HEK293 (cell line): ENCODE data around the gene RGS6.

Experiments
- CTCF ChIA-PET: fragments of 350-600 bp; formaldehyde crosslinking; extraction: SDS; loops from one replicate; lab custom pipeline; 2021; ENCODE audit warnings: antibody characterized with exemption; lab: Yijun Ruan, JAX
- POLR2A ChIA-PET: fragments of 300-600 bp; formaldehyde crosslinking; extraction: SDS; loops from one replicate; lab custom pipeline; 2020; ENCODE audit warnings: antibody characterized with exemption, inconsistent platforms; lab: Yijun Ruan, JAX
- H3K27ac ChIP-seq: fragments of 200-500 bp; sonication (Bioruptor generic); 2 replicates; pipeline ENCODE4 v1.5.1; 2014; ENCODE audit warnings: low read depth, low read length, control low read depth, inconsistent platforms; ENCODE audit errors: extremely low read depth
- H3K36me3 ChIP-seq, 2 experiments: fragments of 200-500 bp in 1 of 2; sonication (Bioruptor generic) in 1 of 2; 1 replicate in 1 of 2; 2 replicates in 1 of 2; pipeline ENCODE4 v1.5.1; 2014 to 2017; ENCODE audit warnings: inconsistent platforms in 2 of 2, low read length in 2 of 2; ENCODE audit not compliant: control insufficient read depth in 2 of 2, insufficient read depth in 1 of 2
- H3K4me1 ChIP-seq: fragments of 200-500 bp; sonication (Bioruptor generic); 2 replicates; pipeline ENCODE4 v1.5.1; 2014; ENCODE audit warnings: mild to moderate bottlenecking, low read length, inconsistent platforms; ENCODE audit not compliant: control insufficient read depth, insufficient read depth
- H3K4me3 ChIP-seq: 2 replicates; pipeline ENCODE4 v1.5.1; 2011; ENCODE audit warnings: low read depth, mild to moderate bottlenecking, control low read depth, low read length, moderate library complexity
- H3K9me3 ChIP-seq: fragments of 200-500 bp; sonication (Bioruptor generic); 2 replicates; pipeline ENCODE4 v1.5.1; 2014; ENCODE audit warnings: low read depth, low read length, inconsistent platforms; ENCODE audit not compliant: control insufficient read depth, insufficient read depth
- BCL11A ChIP-seq: fragments of 450-650 bp; formaldehyde crosslinking; IDR thresholded peaks from 2 replicates; pipeline ENCODE4 v1.5.1; 2016; ENCODE audit warnings: low read depth, missing biosample characterization, missing genetic modification characterization
- GFI1B ChIP-seq: fragments of 450-650 bp; formaldehyde crosslinking; IDR thresholded peaks from 2 replicates; pipeline ENCODE4 v1.5.1; 2016; ENCODE audit warnings: missing biosample characterization, missing genetic modification characterization
- HOXA7 ChIP-seq: sonication (generic); formaldehyde crosslinking; IDR thresholded peaks from 2 replicates; pipeline ENCODE4 v1.8.1; 2022; ENCODE audit warnings: missing genetic modification reagents, borderline replicate concordance
- KLF1 ChIP-seq: fragments of 450-650 bp; formaldehyde crosslinking; IDR thresholded peaks from 2 replicates; pipeline ENCODE4 v1.5.1; 2016; ENCODE audit warnings: missing biosample characterization, missing genetic modification characterization
- KLF7 ChIP-seq: fragments of 450-650 bp; formaldehyde crosslinking; IDR thresholded peaks from 2 replicates; pipeline ENCODE4 v1.5.1; 2016; ENCODE audit warnings: missing biosample characterization, missing genetic modification characterization, borderline replicate concordance
- MYNN ChIP-seq: fragments of 450-650 bp; formaldehyde crosslinking; IDR thresholded peaks from 2 replicates; pipeline ENCODE4 v1.5.1; 2016; ENCODE audit warnings: missing biosample characterization, missing genetic modification characterization, borderline replicate concordance
- OVOL3 ChIP-seq: fragments of 450-650 bp; formaldehyde crosslinking; IDR thresholded peaks from 2 replicates; pipeline ENCODE4 v1.5.1; 2016; ENCODE audit warnings: missing biosample characterization, missing genetic modification characterization
- TRIM28 ChIP-seq: IDR thresholded peaks from 2 replicates; pipeline ENCODE4 v1.6.1; 2011; ENCODE audit warnings: low read length, control low read depth, borderline replicate concordance
- WT1 ChIP-seq: fragments of 450-650 bp; formaldehyde crosslinking; IDR thresholded peaks from 2 replicates; pipeline ENCODE4 v1.5.1; 2016; ENCODE audit warnings: missing biosample characterization, missing genetic modification characterization
- YY1 ChIP-seq: fragments of 450-650 bp; formaldehyde crosslinking; IDR thresholded peaks from 2 replicates; pipeline ENCODE4 v1.5.1; 2018; ENCODE audit warnings: missing biosample characterization, missing genetic modification characterization
- ZBTB17 ChIP-seq: fragments of 450-650 bp; formaldehyde crosslinking; IDR thresholded peaks from 2 replicates; pipeline ENCODE4 v1.5.1; 2016; ENCODE audit warnings: missing biosample characterization, missing genetic modification characterization
- ZFP69B ChIP-seq: fragments of 450-650 bp; formaldehyde crosslinking; IDR thresholded peaks from 2 replicates; pipeline ENCODE4 v1.5.1; 2016; ENCODE audit warnings: missing biosample characterization, missing genetic modification characterization
- ZIC2 ChIP-seq: fragments of 450-650 bp; formaldehyde crosslinking; IDR thresholded peaks from 2 replicates; pipeline ENCODE4 v1.5.1; 2016; ENCODE audit warnings: missing biosample characterization, missing genetic modification characterization
- ZNF112 ChIP-seq: fragments of 450-650 bp; formaldehyde crosslinking; IDR thresholded peaks from 2 replicates; pipeline ENCODE4 v1.5.0; 2017; ENCODE audit warnings: missing biosample characterization, missing genetic modification characterization
- ZNF140 ChIP-seq: fragments of 450-650 bp; formaldehyde crosslinking; IDR thresholded peaks from 2 replicates; pipeline ENCODE4 v1.5.1; 2016; ENCODE audit warnings: missing biosample characterization, missing genetic modification characterization
- ZNF19 ChIP-seq: fragments of 450-650 bp; formaldehyde crosslinking; IDR thresholded peaks from 2 replicates; pipeline ENCODE4; 2016; ENCODE audit warnings: missing biosample characterization, missing genetic modification characterization, low read depth
- ZNF2 ChIP-seq: fragments of 450-650 bp; formaldehyde crosslinking; IDR thresholded peaks from 2 replicates; pipeline ENCODE4 v1.5.1; 2016; ENCODE audit warnings: missing biosample characterization, missing genetic modification characterization
- ZNF214 ChIP-seq: fragments of 450-650 bp; formaldehyde crosslinking; IDR thresholded peaks from 2 replicates; pipeline ENCODE4 v1.5.1; 2017; ENCODE audit warnings: missing biosample characterization, mild to moderate bottlenecking, missing genetic modification characterization, borderline replicate concordance
- ZNF221 ChIP-seq: fragments of 450-650 bp; formaldehyde crosslinking; IDR thresholded peaks from 2 replicates; pipeline ENCODE4 v1.5.1; 2017; ENCODE audit warnings: missing biosample characterization, missing genetic modification characterization, borderline replicate concordance
- ZNF274 ChIP-seq, 2 experiments: fragments of 200-500 bp in 1 of 2; fragments of 450-650 bp in 1 of 2; sonication (Bioruptor generic) in 1 of 2; formaldehyde crosslinking in 1 of 2; IDR thresholded peaks; 2 replicates each; pipeline versions ENCODE4 v1.5.1 to v1.6.1; 2014 to 2016; ENCODE audit warnings: borderline replicate concordance in 1 of 2, inconsistent platforms in 1 of 2, low read length in 1 of 2, missing biosample characterization in 1 of 2, missing genetic modification characterization in 1 of 2
- ZNF514 ChIP-seq: fragments of 450-650 bp; formaldehyde crosslinking; IDR thresholded peaks from 2 replicates; pipeline ENCODE4 v1.5.1; 2016; ENCODE audit warnings: missing biosample characterization, missing genetic modification characterization
- ZNF530 ChIP-seq: fragments of 450-650 bp; formaldehyde crosslinking; IDR thresholded peaks from 2 replicates; pipeline ENCODE4 v1.5.1; 2016; ENCODE audit warnings: low read depth, missing biosample characterization, missing genetic modification characterization
- ZNF560 ChIP-seq: fragments of 450-650 bp; formaldehyde crosslinking; IDR thresholded peaks from 2 replicates; pipeline ENCODE4 v1.5.1; 2017; ENCODE audit warnings: missing biosample characterization, missing genetic modification characterization, borderline replicate concordance
- ZNF610 ChIP-seq: fragments of 450-650 bp; formaldehyde crosslinking; IDR thresholded peaks from 2 replicates; pipeline ENCODE4 v1.5.1; 2016; ENCODE audit warnings: missing biosample characterization, missing genetic modification characterization, borderline replicate concordance
- ZNF701 ChIP-seq: fragments of 450-650 bp; formaldehyde crosslinking; IDR thresholded peaks from 2 replicates; pipeline ENCODE4 v1.5.1; 2016; ENCODE audit warnings: missing biosample characterization, missing genetic modification characterization
- ZNF704 ChIP-seq: fragments of 450-650 bp; formaldehyde crosslinking; IDR thresholded peaks from 2 replicates; pipeline ENCODE4 v1.5.1; 2016; ENCODE audit warnings: missing biosample characterization, missing genetic modification characterization
- ZNF791 ChIP-seq: fragments of 450-650 bp; formaldehyde crosslinking; IDR thresholded peaks from 2 replicates; pipeline ENCODE4 v1.5.1; 2016; ENCODE audit warnings: missing biosample characterization, missing genetic modification characterization

The RGS6 gene

GRCh38 chr14:72146241-72146640 lies 214.0 kb downstream of the RGS6 start:
- no peak overlapping the region for H3K4me3 ChIP-seq
- H3K36me3 ChIP-seq = no peaks in the 10 kb centered on the region
- ChIA-PET POLR2A (no interaction called here), CTCF (no interaction called here)
- no peak overlapping the region for H3K27ac ChIP-seq
- H3K9me3 ChIP-seq = no peaks in the 10 kb centered on the region
- TF ChIP-seq OVOL3 (no peak), ZNF701 (tag by site-specific recombination) (no peak), ZNF610 (tag by site-specific recombination) (no peak), ZNF704 (tag by site-specific recombination) (no peak), ZNF112 (tag by site-specific recombination) (no peak), YY1 (tag by site-specific recombination) (no peak), ZNF274 (IDR thresholded peaks at IDR 0.05; ENCODE audit: low read length) (no peak), ZNF274 (tag by site-specific recombination; IDR thresholded peaks at IDR 0.05; ENCODE audit: borderline replicate concordance) (no peak), ZNF791 (no peak), GFI1B (tag by site-specific recombination) (no peak), ZNF19 (no peak), ZNF530 (tag by site-specific recombination) (no peak), HOXA7 (CRISPR knock-in tag) (no peak), ZNF140 (no peak), TRIM28 (no peak), ZBTB17 (no peak), ZNF514 (no peak), ZNF221 (tag by site-specific recombination) (no peak), KLF1 (tag by site-specific recombination) (no peak), MYNN (tag by site-specific recombination) (no peak), WT1 (tag by site-specific recombination) (no peak)
- H3K4me1 ChIP-seq = no peaks in the 10 kb centered on the region

GRCh38 chr14:72154645-72155378 lies 222.6 kb downstream of the RGS6 start:
- ChIA-PET CTCF (interaction anchor here (1.0 kb wide), 1 partner anchor 51 kb away, joined by 5 read pairs; no protein-coding TSS in a partner anchor), POLR2A (no interaction called here)
- no peak for TF ChIP-seq ZFP69B
- TF ChIP-seq ZIC2 (tag by site-specific recombination) = peak; percentile 58
- Histone ChIP-seq H3K27ac (no peak overlapping the region), H3K4me1 (no peaks in the 10 kb centered on the region), H3K4me3 (no peak overlapping the region), H3K36me3 (no peaks in the 10 kb centered on the region), H3K9me3 (no peaks in the 10 kb centered on the region)

GRCh38 chr14:72155379-72155993 lies 223.3 kb downstream of the RGS6 start:
- ChIA-PET CTCF (interaction anchor here (1.0 kb wide), 1 partner anchor 52 kb away, joined by 5 read pairs; no protein-coding TSS in a partner anchor), POLR2A (no interaction called here)
- no peaks in the 10 kb centered on the region for H3K36me3 ChIP-seq
- H3K4me3 ChIP-seq = no peak overlapping the region
- no peaks in the 10 kb centered on the region for H3K9me3 ChIP-seq
- H3K27ac ChIP-seq = no peak overlapping the region
- no peaks in the 10 kb centered on the region for H3K4me1 ChIP-seq
- TF ChIP-seq KLF7 (tag by site-specific recombination) = no peak
- no peak for TF ChIP-seq BCL11A (tag by site-specific recombination)
- TF ChIP-seq ZNF560 = no peak
- TF ChIP-seq ZNF214 (tag by site-specific recombination) = no peak
- no peak for TF ChIP-seq ZNF2 (tag by site-specific recombination)
- TF ChIP-seq ZNF140 = no peak
